Smooth muscle cell (in vitro differentiated cells): ENCODE measurements around the gene LY6G6F. TPM values are rescaled to one million over a fixed set of nuclear protein-coding genes. Genes with fewer than 3 reads are reported as not detected.
A peak's percentile ranks its signal among the peaks of the same experiment; 100 is the strongest.

Source experiments
- DNase-seq: peaks from one replicate; lab custom pipeline; 2025; ENCODE audit not compliant: unreplicated experiment; lab: John Stamatoyannopoulos, UW
- H2AFZ ChIP-seq: fragments of 200-600 bp; sonication (generic); 2 replicates; pipeline ENCODE4 v1.6.0; 2016; ENCODE audit warnings: antibody characterized with exemption, low read depth, mild to moderate bottlenecking
- H3F3A ChIP-seq: fragments of 200-600 bp; sonication (generic); 2 replicates; pipeline ENCODE4 v1.6.0; 2017; ENCODE audit warnings: antibody characterized with exemption, low read depth
- H3K27ac ChIP-seq: fragments of 200-600 bp; sonication (generic); 2 replicates; pipeline ENCODE4 v1.5.1; 2016; ENCODE audit warnings: low read depth, mild to moderate bottlenecking
- H3K27me3 ChIP-seq: fragments of 200-600 bp; sonication (generic); 2 replicates; pipeline ENCODE4 v1.6.1; 2016; ENCODE audit warnings: low read depth, mild to moderate bottlenecking
- H3K36me3 ChIP-seq: fragments of 200-600 bp; sonication (generic); 2 replicates; pipeline ENCODE4 v1.5.1; 2016; ENCODE audit warnings: low read depth
- H3K4me1 ChIP-seq: fragments of 200-600 bp; sonication (generic); 2 replicates; pipeline ENCODE4 v1.5.1; 2016; ENCODE audit warnings: low read depth
- H3K4me2 ChIP-seq: fragments of 200-600 bp; sonication (generic); 2 replicates; pipeline ENCODE4 v1.6.0; 2016; ENCODE audit warnings: mild to moderate bottlenecking
- H3K4me3 ChIP-seq: fragments of 200-600 bp; sonication (generic); 2 replicates; pipeline ENCODE4 v1.5.1; 2016; ENCODE audit warnings: mild to moderate bottlenecking
- H3K79me2 ChIP-seq: fragments of 200-600 bp; sonication (generic); 2 replicates; pipeline ENCODE4 v1.6.0; 2016; ENCODE audit warnings: low read depth, mild to moderate bottlenecking
- H3K9ac ChIP-seq: fragments of 200-600 bp; sonication (generic); 2 replicates; pipeline ENCODE4 v1.6.0; 2016; ENCODE audit warnings: low read depth
- H3K9me3 ChIP-seq: fragments of 200-600 bp; sonication (generic); replicated peaks from 2 replicates; pipeline ENCODE4 v1.5.1; 2016; ENCODE audit warnings: low read depth
- H4K20me1 ChIP-seq: fragments of 200-600 bp; sonication (generic); 2 replicates; pipeline ENCODE4 v1.6.0; 2016; ENCODE audit warnings: low read depth
- CTCF ChIP-seq: fragments of 200-600 bp; sonication (generic); IDR thresholded peaks from 2 replicates; pipeline ENCODE4 v1.5.1; 2017; ENCODE audit warnings: borderline replicate concordance, mild to moderate bottlenecking, antibody characterized with exemption; ENCODE audit not compliant: insufficient read depth, poor library complexity, severe bottlenecking
- WGBS: methylation state at CpG from one replicate; pipeline ENCODE4 v1.1.7; 2016; ENCODE audit warnings: low lambda C conversion rate; 5-methylcytosine and 5-hydroxymethylcytosine counted together
- polyA plus RNA-seq: library from polyadenylated mRNA; unstranded; fragments of >200 nt; fragmentation: Nextera tagmentation; extraction: Ambion mirVana; gene quantifications from 2 replicates; pipeline ENCODE4 v1.2.1, GENCODE V29; 2016
- total RNA-seq: library from RNA; depleted of rRNA; stranded (reverse); fragments of >200 nt; gene quantifications from 2 replicates; pipeline ENCODE4 v1.2.3, GENCODE V29; 2014

The LY6G6F gene
- total and polyA plus RNA-seq, 2 experiments from 2014 or later: not detected

- peaks cover 49% of the 10 kb centered on the region for H3K79me2 ChIP-seq
- H2AFZ ChIP-seq: no peak overlapping the region
Observed at GRCh38 chr6:31663961-31664789, 42.5 kb upstream of the LY6G6F start.

GRCh38 chr6:31664790-31665500 lies 41.7 kb upstream of the LY6G6F start, which contains the start of gene GPANK1:
Gene GPANK1, minus strand, starts transcription at chr6:31664997. Its CDS starts 519 bp downstream, at chr6:31664478.
- Histone ChIP-seq H3K27ac (peak within 1 kb of the TSS; percentile 89), H3K36me3 (no peaks in the 10 kb centered on the region), H3K4me3 (peak within 1 kb of the TSS; percentile 99), H4K20me1 (peaks cover 3% of the 10 kb centered on the region), H3K9me3 (no peaks in the 10 kb centered on the region), H3K9ac (peak within 1 kb of the TSS; percentile 96), H3K4me1 (peaks cover 17% of the 10 kb centered on the region), H3F3A (peaks cover 12% of the 10 kb centered on the region), H3K79me2 (peaks cover 44% of the 10 kb centered on the region), H3K27me3 (no peaks in the 10 kb centered on the region), H2AFZ (peak within 1 kb of the TSS; percentile 57), H3K4me2 (peak within 1 kb of the TSS; percentile 93)
- peak; percentile 50 for DNase-seq
- no peak for TF ChIP-seq CTCF
- under 1% methylated on average over 39 of the region's 39 CpGs for WGBS

More at GRCh38 chr6:31663961-31664789, 42.5 kb upstream of the LY6G6F start:
- no peak for TF ChIP-seq CTCF
- DNase-seq: no peak
- peaks cover 12% of the 10 kb centered on the region for H3F3A ChIP-seq
- 39% methylated on average over 17 of the region's 17 CpGs for WGBS
- no peaks in the 10 kb centered on the region for H3K9me3 ChIP-seq
- H3K4me3 ChIP-seq: peak overlapping the region; percentile 99
- no peaks in the 10 kb centered on the region for H3K27me3 ChIP-seq
- H3K36me3 ChIP-seq: no peaks in the 10 kb centered on the region
- peaks cover 24% of the 10 kb centered on the region for H3K4me1 ChIP-seq
- peak overlapping the region; percentile 84 for H3K9ac ChIP-seq
- H3K4me2 ChIP-seq: peak overlapping the region; percentile 93
- H4K20me1 ChIP-seq: peaks cover 7% of the 10 kb centered on the region
- peak overlapping the region; percentile 89 for H3K27ac ChIP-seq

GRCh38 chr6:31665501-31666336 lies 40.9 kb upstream of the LY6G6F start, which contains the start of gene CSNK2B:
Gene CSNK2B, plus strand, starts transcription at chr6:31666080. Its CDS starts 752 bp downstream, at chr6:31666832.
- Histone ChIP-seq H3K4me2 (peak within 1 kb of the TSS; percentile 93), H3F3A (peaks cover 12% of the 10 kb centered on the region), H3K9me3 (no peaks in the 10 kb centered on the region), H4K20me1 (peaks cover 3% of the 10 kb centered on the region), H3K27ac (peak within 1 kb of the TSS; percentile 89), H2AFZ (peak within 1 kb of the TSS; percentile 57), H3K4me1 (peaks cover 17% of the 10 kb centered on the region), H3K36me3 (no peaks in the 10 kb centered on the region), H3K79me2 (peaks cover 40% of the 10 kb centered on the region), H3K4me3 (peak within 1 kb of the TSS; percentile 99), H3K9ac (peak within 1 kb of the TSS; percentile 96), H3K27me3 (no peaks in the 10 kb centered on the region)
- peak; percentile 88 for DNase-seq
- WGBS: under 1% methylated on average over 48 of the region's 63 CpGs
- no peak for TF ChIP-seq CTCF
